Transverse colon (tissue), 4 donors: ENCODE data around the gene NPM1. TPM values are rescaled to one million over a fixed set of nuclear protein-coding genes. Genes with fewer than 3 reads are reported as not detected.

Experiments used
- DNase-seq: peaks from one replicate; pipeline ENCODE4 v3.0.0-alpha.2; 2019
- H3K27ac ChIP-seq, 4 donors: fragments of 200-600 bp; sonication (generic); 2 replicates each; pipeline ENCODE4 v1.5.1; 2016 to 2018; ENCODE audit warnings: inconsistent platforms in 4 of 4
- H3K27me3 ChIP-seq: fragments of 200-600 bp; sonication (generic); 2 replicates; pipeline ENCODE4 v1.5.1; 2017; ENCODE audit warnings: inconsistent platforms
- H3K36me3 ChIP-seq, 4 donors: fragments of 200-600 bp; sonication (generic); 2 replicates each; pipeline ENCODE4 v1.5.1; 2017 to 2019; ENCODE audit warnings: inconsistent platforms in 4 of 4
- H3K4me1 ChIP-seq, 4 donors: fragments of 200-600 bp; sonication (generic); 2 replicates each; pipeline ENCODE4 v1.5.1; 2017 to 2020; ENCODE audit warnings: inconsistent platforms in 4 of 4
- H3K4me3 ChIP-seq, 4 donors: fragments of 200-600 bp; sonication (generic); 1 replicate in 1 of 4; 2 replicates in 3 of 4; pipeline versions ENCODE4 v1.5.1 to v1.6.1; 2017 to 2019; ENCODE audit warnings: inconsistent platforms in 4 of 4
- H3K9me3 ChIP-seq, 2 donors: fragments of 200-600 bp; sonication (generic); 2 replicates each; pipeline ENCODE4 v1.5.1; 2017 to 2019; ENCODE audit warnings: inconsistent platforms in 2 of 2
- EP300 ChIP-seq: sonication (generic); formaldehyde crosslinking; IDR thresholded peaks from one replicate; pipeline ENCODE4 v1.6.1; 2017; ENCODE audit warnings: antibody characterized with exemption, low read depth
- POLR2A ChIP-seq: fragments of 450-650 bp; IDR thresholded peaks from one replicate; pipeline ENCODE4 v1.6.1; 2016; ENCODE audit warnings: antibody characterized with exemption, mild to moderate bottlenecking, moderate library complexity
- POLR2AphosphoS5 ChIP-seq, 3 donors: sonication (generic); formaldehyde crosslinking; IDR thresholded peaks; one replicate each; pipeline ENCODE4 v1.6.1; 2016; ENCODE audit warnings: antibody characterized with exemption in 3 of 3
- WGBS, 2 donors: methylation state at CpG; one replicate each; pipeline ENCODE4 v1.1.5; 2018; ENCODE audit warnings: low coverage in 1 of 2; 5-methylcytosine and 5-hydroxymethylcytosine counted together
- in situ Hi-C, 4 donors: fragments of 200-750 bp; cut with MboI; loops; one replicate each; pipeline versions ENCODE4 v1.15.0 to v1.15.1; 2017; ENCODE audit warnings: low sequenced_read_pairs in 3 of 4, low pct_ligation_motif_present in 1 of 4, low pct_unique_long_range_greater_than_20kb in 1 of 4
- intact Hi-C: fragments of 100-400 bp; cut with DNase I; formaldehyde crosslinking; loops from one replicate; pipeline ENCODE4 v1.15.1; 2023; ENCODE audit warnings: low total_unique reads
- total RNA-seq, 4 donors: library from RNA; depleted of rRNA; stranded (reverse); fragments of >200 nt; gene quantifications; one replicate each; pipeline ENCODE4 v1.1.0, GENCODE V29; 2016
- TF ChIP-seq, protein P1 (sequence below), 5 experiments: fragments of 200-600 bp in 3 of 5; fragments of 450-650 bp in 2 of 5; sonication (generic) in 3 of 5; IDR thresholded peaks; 1 replicate in 2 of 5; 2 replicates in 3 of 5; pipeline ENCODE4 v1.5.1; 2016 to 2017; ENCODE audit warnings: antibody characterized with exemption in 5 of 5, inconsistent platforms in 3 of 5, mild to moderate bottlenecking in 2 of 5, moderate library complexity in 1 of 5

Gene NPM1
- total RNA-seq, 4 donors from 2014 or later, result 279 to 2,349 (median 380) TPM

DNA sequence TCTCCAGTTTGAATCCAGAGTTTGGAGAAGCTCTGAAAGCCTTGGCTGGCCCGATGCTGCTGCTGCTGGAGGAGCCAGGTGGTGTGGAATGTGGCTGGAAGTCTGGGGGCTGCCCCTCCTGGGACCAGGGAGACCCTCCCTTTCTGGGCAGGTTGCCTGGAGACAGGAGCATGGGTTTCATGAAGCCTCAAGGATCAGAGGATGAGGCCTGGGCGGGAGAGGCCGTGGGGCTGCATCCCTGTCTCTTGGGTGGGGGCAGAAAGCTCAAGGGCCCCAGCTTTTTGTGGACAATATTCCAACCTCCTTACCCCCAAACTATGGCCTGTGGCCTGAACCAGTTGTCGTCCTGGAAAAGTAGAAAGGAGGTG is 41.9 kb downstream of the NPM1 start:
- no peak for DNase-seq
- no peaks in the 10 kb centered on the region for H3K27me3 ChIP-seq
- no peaks in the 10 kb centered on the region for H3K9me3 ChIP-seq
- in situ Hi-C loops (loop anchor here in 1 of 4 donors (25.0 kb wide), 1 partner anchor 458 kb away; no protein-coding TSS in a partner anchor), intact Hi-C loops (no loop called here)
- no peaks in the 10 kb centered on the region for H3K4me1 ChIP-seq
- TF ChIP-seq POLR2A, result no peak
- H3K36me3 ChIP-seq, result no peaks in the 10 kb centered on the region
- H3K4me3 ChIP-seq, result no peak overlapping the region
- 83 to 89% methylated on average over 1 to 4 of the region's 4 CpGs for WGBS, 2 donors
- no peak overlapping the region for H3K27ac ChIP-seq

DNA sequence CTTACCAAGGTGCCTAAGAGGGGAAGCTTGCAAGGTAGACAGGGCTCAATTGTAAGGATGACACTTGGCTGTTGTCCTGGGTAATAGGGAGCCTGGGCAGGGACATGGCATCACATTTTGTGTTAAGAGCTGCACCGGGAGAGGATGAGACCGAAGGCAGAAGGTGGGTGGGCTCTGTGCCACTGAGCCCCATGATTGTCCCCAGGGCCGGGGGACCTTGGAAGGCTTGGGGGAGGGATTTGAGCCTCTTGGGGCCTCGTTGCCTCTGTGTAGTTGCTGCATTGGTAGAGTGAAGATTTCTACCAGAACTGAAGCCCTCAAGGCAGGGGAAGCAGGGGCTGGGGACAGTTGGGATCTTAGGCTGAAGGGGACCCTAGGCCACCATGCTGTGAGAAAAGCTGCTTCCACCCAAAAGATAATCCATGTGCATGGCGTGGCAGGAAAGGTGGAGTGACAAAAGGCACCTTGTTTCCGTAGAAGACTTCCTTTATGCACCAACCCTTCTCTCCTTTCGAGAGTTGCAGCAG is 43.7 kb downstream of the NPM1 start:
- DNase-seq, result no peak
- H3K36me3 ChIP-seq, result no peaks in the 10 kb centered on the region
- H3K4me1 ChIP-seq, result no peaks in the 10 kb centered on the region
- no peaks in the 10 kb centered on the region for H3K9me3 ChIP-seq
- intact Hi-C loops (no loop called here), in situ Hi-C loops (loop anchor here in 1 of 4 donors (25.0 kb wide), 1 partner anchor 456 kb away; no protein-coding TSS in a partner anchor)
- H3K27ac ChIP-seq, result no peak overlapping the region
- TF ChIP-seq POLR2A (no peak), POLR2AphosphoS5 (IDR thresholded peaks at IDR 0.05) (no peak), EP300 (no peak)
- TF ChIP-seq, protein P1, sequence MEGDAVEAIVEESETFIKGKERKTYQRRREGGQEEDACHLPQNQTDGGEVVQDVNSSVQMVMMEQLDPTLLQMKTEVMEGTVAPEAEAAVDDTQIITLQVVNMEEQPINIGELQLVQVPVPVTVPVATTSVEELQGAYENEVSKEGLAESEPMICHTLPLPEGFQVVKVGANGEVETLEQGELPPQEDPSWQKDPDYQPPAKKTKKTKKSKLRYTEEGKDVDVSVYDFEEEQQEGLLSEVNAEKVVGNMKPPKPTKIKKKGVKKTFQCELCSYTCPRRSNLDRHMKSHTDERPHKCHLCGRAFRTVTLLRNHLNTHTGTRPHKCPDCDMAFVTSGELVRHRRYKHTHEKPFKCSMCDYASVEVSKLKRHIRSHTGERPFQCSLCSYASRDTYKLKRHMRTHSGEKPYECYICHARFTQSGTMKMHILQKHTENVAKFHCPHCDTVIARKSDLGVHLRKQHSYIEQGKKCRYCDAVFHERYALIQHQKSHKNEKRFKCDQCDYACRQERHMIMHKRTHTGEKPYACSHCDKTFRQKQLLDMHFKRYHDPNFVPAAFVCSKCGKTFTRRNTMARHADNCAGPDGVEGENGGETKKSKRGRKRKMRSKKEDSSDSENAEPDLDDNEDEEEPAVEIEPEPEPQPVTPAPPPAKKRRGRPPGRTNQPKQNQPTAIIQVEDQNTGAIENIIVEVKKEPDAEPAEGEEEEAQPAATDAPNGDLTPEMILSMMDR (IDR thresholded peaks at IDR 0.05), result no peak
- H3K4me3 ChIP-seq, result no peak overlapping the region
- 90 to 93% methylated on average over 3 to 6 of the region's 7 CpGs for WGBS, 2 donors
- no peaks in the 10 kb centered on the region for H3K27me3 ChIP-seq

DNA sequence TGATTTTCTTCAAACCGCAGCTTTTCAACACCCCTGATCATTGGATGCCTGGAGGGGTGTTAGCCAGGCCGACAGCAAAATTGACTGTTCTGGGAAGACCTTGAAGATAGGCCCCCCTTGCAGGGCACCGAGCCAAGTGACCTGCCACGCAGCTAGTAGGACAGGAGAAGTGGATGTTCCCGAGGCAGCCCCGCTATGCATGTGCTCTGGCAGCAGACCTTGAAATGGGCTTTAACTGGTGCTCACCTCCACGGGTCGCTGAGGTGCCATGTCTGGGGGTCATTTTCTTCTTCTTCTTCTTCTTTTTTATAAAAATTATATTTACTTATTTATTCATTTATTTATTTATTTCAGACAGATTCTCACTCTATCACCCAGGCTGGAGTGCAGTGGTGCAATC is 44.4 kb downstream of the NPM1 start:
- Histone ChIP-seq H3K36me3 (no peaks in the 10 kb centered on the region), H3K27ac (no peak overlapping the region), H3K9me3 (no peaks in the 10 kb centered on the region), H3K4me3 (no peak overlapping the region), H3K4me1 (no peaks in the 10 kb centered on the region), H3K27me3 (no peaks in the 10 kb centered on the region)
- no peak for DNase-seq
- TF ChIP-seq POLR2A (no peak), POLR2AphosphoS5 (IDR thresholded peaks at IDR 0.05) (no peak), EP300 (no peak)
- TF ChIP-seq, protein P1 (IDR thresholded peaks at IDR 0.05), result no peak
- intact Hi-C loops, result no loop called here
- in situ Hi-C loops, result loop anchor here in 1 of 4 donors (25.0 kb wide), 1 partner anchor 455 kb away; no protein-coding TSS in a partner anchor
- WGBS, 2 donors, result 86 to 90% methylated on average over 8 of the region's 8 CpGs

DNA sequence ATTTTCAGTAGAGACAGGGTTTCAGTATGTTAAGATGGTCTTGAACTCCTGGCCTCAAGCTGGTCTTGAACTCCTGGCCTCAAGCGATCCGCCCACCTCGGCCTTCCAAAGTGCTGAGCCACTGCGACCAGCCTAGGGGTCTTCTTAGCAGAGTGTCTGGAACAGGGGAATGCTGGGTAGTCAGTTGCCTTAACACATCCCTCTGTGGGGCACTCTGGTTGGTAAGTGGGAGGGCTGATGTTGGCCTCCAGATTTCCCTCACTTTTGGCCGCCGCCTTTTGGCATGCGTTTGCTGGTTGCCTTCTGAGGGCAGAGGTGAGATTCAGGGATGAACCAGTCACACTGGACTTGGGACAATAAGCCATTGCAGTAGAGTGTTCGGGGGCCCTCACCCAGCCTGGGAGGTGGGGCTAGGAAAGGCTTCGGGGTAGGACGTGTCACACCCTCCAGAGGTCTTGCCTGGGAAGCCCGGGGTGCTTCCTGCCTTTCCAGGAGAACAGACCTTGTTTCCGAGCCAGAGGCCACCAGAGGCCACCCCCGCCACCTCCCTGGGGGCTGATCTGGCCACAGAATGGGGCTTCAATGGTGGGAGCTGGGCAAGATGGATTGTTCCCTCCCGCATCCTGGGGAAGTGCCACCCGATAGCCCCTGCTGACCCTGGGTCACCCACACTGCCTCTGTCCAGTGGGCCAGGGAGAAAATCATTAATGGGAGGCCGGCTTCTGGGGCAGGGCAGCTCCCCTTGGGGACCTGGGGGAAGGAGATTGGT is 45.1 kb downstream of the NPM1 start:
- Histone ChIP-seq H3K4me1 (no peaks in the 10 kb centered on the region), H3K36me3 (no peaks in the 10 kb centered on the region), H3K27ac (no peak overlapping the region), H3K4me3 (no peak overlapping the region), H3K9me3 (no peaks in the 10 kb centered on the region), H3K27me3 (no peaks in the 10 kb centered on the region)
- in situ Hi-C loops, result loop anchor here in 1 of 4 donors (25.0 kb wide), 1 partner anchor 455 kb away; no protein-coding TSS in a partner anchor
- 60 to 89% methylated on average over 1 to 16 of the region's 16 CpGs for WGBS, 2 donors
- TF ChIP-seq EP300 (no peak), POLR2AphosphoS5 (IDR thresholded peaks at IDR 0.05) (no peak), POLR2A (no peak)
- TF ChIP-seq, protein P1 (IDR thresholded peaks at IDR 0.05), result no peak
- no peak for DNase-seq
- intact Hi-C loops, result no loop called here
